Mesothelial cell of epicardium (in vitro differentiated cells): Measurements from ENCODE around the gene MAP3K1. TPM values are rescaled to one million over a fixed set of nuclear protein-coding genes. Genes with fewer than 3 reads are reported as not detected.
"Not testable (repeated sequence)": the region's sequence is repeated elsewhere in the genome, so short reads cannot be mapped to it uniquely, and the experiment has no call there.

Experiments
- DNase-seq, 2 experiments: peaks; one replicate each; pipeline ENCODE4 v3.0.0; 2021; ENCODE audit warnings: low spot score in 2 of 2; ENCODE audit not compliant: unreplicated experiment in 2 of 2
- H3K27ac Mint-ChIP-seq: 2 replicates; pipeline ENCODE4 v1.8.0; 2021; ENCODE audit warnings: mixed read lengths
- H3K27me3 Mint-ChIP-seq: 2 replicates; pipeline ENCODE4 v1.8.0; 2021; ENCODE audit warnings: low read depth, mixed read lengths
- H3K36me3 Mint-ChIP-seq: 2 replicates; pipeline ENCODE4 v1.8.0; 2021; ENCODE audit warnings: mixed read lengths
- H3K4me1 Mint-ChIP-seq: 2 replicates; pipeline ENCODE4 v1.8.0; 2021; ENCODE audit warnings: mixed read lengths
- H3K4me3 Mint-ChIP-seq: 2 replicates; pipeline ENCODE4 v1.8.0; 2021; ENCODE audit warnings: mild to moderate bottlenecking, moderate library complexity, mixed read lengths
- H3K9me3 Mint-ChIP-seq: 2 replicates; pipeline ENCODE4 v1.8.0; 2021; ENCODE audit warnings: mixed read lengths
- CTCF ChIP-seq: fragments of 200-600 bp; sonication (generic); IDR thresholded peaks from one replicate; pipeline ENCODE4 v1.5.0; 2021; ENCODE audit warnings: antibody characterized with exemption; ENCODE audit not compliant: unreplicated experiment
- total RNA-seq: library from RNA; stranded (reverse); gene quantifications from 3 replicates; pipeline ENCODE4 v1.2.1, GENCODE V29; 2021

The MAP3K1 gene
- total RNA-seq, 1 donor from 2014 or later, result 54.8 TPM

GRCh38 chr5:56817263-56818014 is 2.1 kb downstream of the MAP3K1 start:
- H3K9me3 Mint-ChIP-seq, result no peaks in the 10 kb centered on the region
- no peaks in the 10 kb centered on the region for H3K27me3 Mint-ChIP-seq
- peaks cover 2% of the 10 kb centered on the region for H3K36me3 Mint-ChIP-seq
- no peak for TF ChIP-seq CTCF
- peaks cover 52% of the 10 kb centered on the region for H3K4me1 Mint-ChIP-seq
- peak overlapping the region; percentile 76 for H3K4me3 Mint-ChIP-seq
- DNase-seq, result no peak
- H3K27ac Mint-ChIP-seq, result peak overlapping the region; percentile 77

- no peak for TF ChIP-seq CTCF
- peak overlapping the region; percentile 54 for H3K4me3 Mint-ChIP-seq
- H3K27me3 Mint-ChIP-seq, result no peaks in the 10 kb centered on the region
- peaks cover 2% of the 10 kb centered on the region for H3K36me3 Mint-ChIP-seq
- no peaks in the 10 kb centered on the region for H3K9me3 Mint-ChIP-seq
- H3K27ac Mint-ChIP-seq, result peak overlapping the region; percentile 93
- peaks cover 58% of the 10 kb centered on the region for H3K4me1 Mint-ChIP-seq
- no peak for DNase-seq
These were observed 3.2 kb downstream of the MAP3K1 start for GRCh38 chr5:56818450-56819037.

GRCh38 chr5:56819060-56819881 is 3.9 kb downstream of the MAP3K1 start:
- no peak for TF ChIP-seq CTCF
- Mint-ChIP-seq H3K27me3 (no peaks in the 10 kb centered on the region), H3K4me3 (peak overlapping the region; percentile 54), H3K9me3 (no peaks in the 10 kb centered on the region), H3K4me1 (peaks cover 53% of the 10 kb centered on the region), H3K27ac (peak overlapping the region; percentile 93), H3K36me3 (peaks cover 2% of the 10 kb centered on the region)
- DNase-seq, result no peak

- not testable (repeated sequence) for DNase-seq, H3K9me3 Mint-ChIP-seq, H3K27ac Mint-ChIP-seq, H3K36me3 Mint-ChIP-seq, H3K27me3 Mint-ChIP-seq, H3K4me3 Mint-ChIP-seq
- peaks cover 68% of the 10 kb centered on the region for H3K4me1 Mint-ChIP-seq
These were observed 6.5 kb downstream of the MAP3K1 start for GRCh38 chr5:56821868-56822267.

GRCh38 chr5:56822981-56823380 is 7.6 kb downstream of the MAP3K1 start:
- no peaks in the 10 kb centered on the region for H3K27me3 Mint-ChIP-seq
- H3K9me3 Mint-ChIP-seq, result no peaks in the 10 kb centered on the region
- peak overlapping the region; percentile 45 for H3K27ac Mint-ChIP-seq

More at GRCh38 chr5:56822981-56823380, 7.6 kb downstream of the MAP3K1 start:
- peaks cover 65% of the 10 kb centered on the region for H3K4me1 Mint-ChIP-seq
- TF ChIP-seq CTCF, result no peak
- H3K36me3 Mint-ChIP-seq, result peaks cover 2% of the 10 kb centered on the region
- no peak overlapping the region for H3K4me3 Mint-ChIP-seq
- no peak for DNase-seq
